ENCODE measurements around the gene EEFSEC. TPM values are rescaled to one million over a fixed set of nuclear protein-coding genes. Genes with fewer than 3 reads are reported as not detected.

EEFSEC gene, protein sequence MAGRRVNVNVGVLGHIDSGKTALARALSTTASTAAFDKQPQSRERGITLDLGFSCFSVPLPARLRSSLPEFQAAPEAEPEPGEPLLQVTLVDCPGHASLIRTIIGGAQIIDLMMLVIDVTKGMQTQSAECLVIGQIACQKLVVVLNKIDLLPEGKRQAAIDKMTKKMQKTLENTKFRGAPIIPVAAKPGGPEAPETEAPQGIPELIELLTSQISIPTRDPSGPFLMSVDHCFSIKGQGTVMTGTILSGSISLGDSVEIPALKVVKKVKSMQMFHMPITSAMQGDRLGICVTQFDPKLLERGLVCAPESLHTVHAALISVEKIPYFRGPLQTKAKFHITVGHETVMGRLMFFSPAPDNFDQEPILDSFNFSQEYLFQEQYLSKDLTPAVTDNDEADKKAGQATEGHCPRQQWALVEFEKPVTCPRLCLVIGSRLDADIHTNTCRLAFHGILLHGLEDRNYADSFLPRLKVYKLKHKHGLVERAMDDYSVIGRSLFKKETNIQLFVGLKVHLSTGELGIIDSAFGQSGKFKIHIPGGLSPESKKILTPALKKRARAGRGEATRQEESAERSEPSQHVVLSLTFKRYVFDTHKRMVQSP
- total RNA-seq: 4.6 and 6.3 TPM in 2 replicates

DNA sequence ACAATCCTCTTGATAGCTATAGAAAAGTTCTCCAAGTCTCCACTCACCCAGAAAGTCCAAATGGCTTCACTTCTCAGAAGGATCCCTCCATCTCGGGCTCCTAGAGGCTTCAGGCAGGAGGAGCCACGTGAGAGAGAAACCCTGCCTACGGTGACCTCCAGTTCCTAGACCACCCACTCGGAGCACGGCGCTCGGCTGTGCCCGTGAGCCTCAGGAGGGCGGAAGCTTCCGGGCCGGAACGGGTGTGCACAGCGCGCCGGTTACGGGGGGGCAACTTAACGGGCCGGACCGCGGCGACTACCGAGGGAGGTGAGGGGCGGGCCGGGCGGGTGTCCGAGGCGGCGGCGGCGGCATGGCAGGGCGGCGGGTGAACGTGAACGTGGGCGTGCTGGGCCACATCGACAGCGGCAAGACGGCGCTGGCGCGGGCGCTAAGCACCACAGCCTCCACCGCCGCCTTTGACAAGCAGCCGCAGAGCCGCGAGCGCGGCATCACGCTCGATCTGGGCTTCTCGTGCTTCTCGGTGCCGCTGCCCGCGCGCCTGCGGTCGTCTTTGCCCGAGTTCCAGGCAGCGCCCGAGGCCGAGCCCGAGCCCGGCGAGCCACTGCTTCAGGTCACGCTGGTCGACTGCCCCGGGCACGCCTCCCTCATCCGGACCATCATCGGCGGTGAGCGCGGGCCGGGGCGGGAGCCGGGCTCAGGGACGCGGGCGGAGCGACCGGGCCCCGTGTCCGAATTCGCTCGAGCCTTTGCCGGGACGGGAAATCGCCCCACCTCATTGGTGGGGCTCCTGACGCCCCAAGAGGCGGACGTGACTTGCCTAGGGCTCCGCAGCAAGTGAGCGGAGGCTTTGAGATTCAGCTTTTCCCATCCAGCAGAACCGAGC, at the start of gene EEFSEC:
Gene EEFSEC, plus strand, starts transcription at position 326 of the 886 bp plus-strand sequence. Its CDS starts 27 bp downstream, at position 353.

DNA sequence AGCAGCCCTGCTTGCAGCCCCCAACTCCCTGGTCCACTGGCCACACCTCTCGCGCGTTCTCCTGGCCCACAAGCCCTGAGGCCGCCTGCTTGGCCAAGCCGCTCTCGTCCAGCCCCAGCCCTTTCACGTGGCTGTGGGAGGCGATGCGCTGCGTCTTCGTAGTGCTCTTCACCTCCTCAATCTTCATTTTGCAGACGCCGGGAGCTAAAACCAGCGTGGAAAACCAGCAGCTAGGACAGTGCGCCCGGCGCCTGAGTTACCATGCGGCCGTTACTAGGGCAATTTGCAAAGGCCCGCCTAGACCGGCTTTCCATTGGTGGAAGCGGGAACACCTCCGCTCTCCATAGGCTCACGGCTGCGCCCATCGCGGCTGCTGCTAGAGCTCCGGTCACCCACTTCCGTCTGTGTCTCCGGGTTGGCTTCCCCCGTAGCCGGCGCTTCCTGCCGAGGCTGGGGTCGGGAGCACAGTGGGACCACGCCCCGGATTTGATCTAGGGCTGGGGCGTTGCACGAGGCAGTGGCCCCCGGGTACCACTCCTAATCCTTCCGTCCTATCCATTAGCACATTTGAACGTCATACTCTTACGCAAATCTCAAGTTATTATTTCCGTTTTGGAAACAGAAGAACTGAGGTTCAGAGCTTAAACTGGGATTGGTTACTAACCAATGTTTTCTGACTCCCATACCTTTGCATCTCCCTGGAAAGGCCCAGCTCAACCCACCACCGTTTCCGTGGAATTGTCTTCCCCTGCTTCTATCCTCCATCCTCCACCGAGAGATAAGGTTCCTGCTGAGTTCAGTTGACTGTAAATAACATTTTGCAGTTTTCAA, 29.5 kb upstream of the EEFSEC start, which contains the start of gene RUVBL1:
Gene RUVBL1, minus strand, starts transcription at position 275 of the 831 bp plus-strand sequence. Its CDS starts 88 bp downstream, at position 187.

Other genes starting within 250 kb of the EEFSEC start
- gene KBTBD12, start 238.2 kb upstream of the EEFSEC start, total RNA-seq: not detected in 2 replicates
- gene SEC61A1, start 101.0 kb upstream of the EEFSEC start, total RNA-seq: 363 and 403 TPM in 2 replicates
- 61.7 and 109 TPM in 2 replicates for gene RUVBL1, start 29.7 kb upstream of the EEFSEC start, total RNA-seq